ENCODE data around the gene ZNF304.
A peak's percentile ranks its signal among the peaks of the same experiment; 100 is the strongest.

Gene ZNF304

GRCh38 chr19:57350877-57351805 is at the start of gene ZNF304:
Gene ZNF304, plus strand, starts transcription at chr19:57351271. Its CDS starts 394 bp downstream, at chr19:57351665.
- peak; percentile 80 for DNase-seq

GRCh38 chr19:57302020-57302465 is 49.0 kb upstream of the ZNF304 start:
- DNase-seq, result no peak

- no peak for DNase-seq
These were observed 48.2 kb upstream of the ZNF304 start for GRCh38 chr19:57302727-57303401.

GRCh38 chr19:57305056-57305455 is 46.0 kb upstream of the ZNF304 start:
- no peak for DNase-seq

- DNase-seq, result no peak
These were observed 42.6 kb upstream of the ZNF304 start for GRCh38 chr19:57308514-57308913.

GRCh38 chr19:57310792-57311191 is 40.3 kb upstream of the ZNF304 start:
- no peak for DNase-seq

GRCh38 chr19:57314146-57314545 is 36.9 kb upstream of the ZNF304 start:
- no peak for DNase-seq

- DNase-seq, result no peak
These were observed 33.6 kb upstream of the ZNF304 start for GRCh38 chr19:57317503-57317902.

GRCh38 chr19:57319869-57320179 is 31.2 kb upstream of the ZNF304 start:
- DNase-seq, result no peak

GRCh38 chr19:57320180-57321084 is 30.6 kb upstream of the ZNF304 start, which contains the start of gene ZNF543:
Gene ZNF543, plus strand, starts transcription at chr19:57320472. Its CDS starts 382 bp downstream, at chr19:57320854.
- peak; percentile 91 for DNase-seq

- no peak for DNase-seq
These were observed 30.0 kb upstream of the ZNF304 start for GRCh38 chr19:57321116-57321515.

- no peak for DNase-seq
These were observed 29.3 kb upstream of the ZNF304 start for GRCh38 chr19:57321751-57322150.

- DNase-seq, result no peak
These were observed 26.1 kb upstream of the ZNF304 start for GRCh38 chr19:57324992-57325391.

GRCh38 chr19:57327993-57328392 is 23.1 kb upstream of the ZNF304 start:
- no peak for DNase-seq

- no peak for DNase-seq
These were observed 16.9 kb upstream of the ZNF304 start for GRCh38 chr19:57334191-57334590.

- DNase-seq, result no peak
These were observed 12.2 kb upstream of the ZNF304 start for GRCh38 chr19:57338877-57339276.

GRCh38 chr19:57342582-57342981 is 8.5 kb upstream of the ZNF304 start:
- DNase-seq, result no peak

- no peak for DNase-seq
These were observed 2.9 kb upstream of the ZNF304 start for GRCh38 chr19:57348136-57348535.

GRCh38 chr19:57351867-57352266 is 796 bp downstream of the ZNF304 start:
- no peak for DNase-seq

- no peak for DNase-seq
These were observed 4.8 kb downstream of the ZNF304 start for GRCh38 chr19:57355916-57356315.

GRCh38 chr19:57357406-57357805 is 6.3 kb downstream of the ZNF304 start:
- no peak for DNase-seq

- no peak for DNase-seq
These were observed 8.2 kb downstream of the ZNF304 start for GRCh38 chr19:57359300-57359699.

GRCh38 chr19:57362419-57362818 is 11.3 kb downstream of the ZNF304 start:
- DNase-seq, result no peak
